Neural progenitor cell (in vitro differentiated cells): ENCODE measurements around the gene APBB2. TPM values are rescaled to one million over a fixed set of nuclear protein-coding genes. Genes with fewer than 3 reads are reported as not detected.

ENCODE experiments used
- DNase-seq: peaks from one replicate; pipeline ENCODE4 v3.0.0-alpha.2; 2016; ENCODE audit warnings: low spot score
- H2AFZ ChIP-seq: fragments of 200-600 bp; sonication (generic); replicated peaks from 2 replicates; pipeline ENCODE4 v1.6.1; 2016; ENCODE audit warnings: antibody characterized with exemption
- H3F3A ChIP-seq: fragments of 200-600 bp; sonication (generic); 2 replicates; pipeline ENCODE4 v1.6.1; 2016; ENCODE audit warnings: antibody characterized with exemption, low read depth
- H3K27ac ChIP-seq: fragments of 200-600 bp; sonication (generic); 2 replicates; pipeline ENCODE4 v1.5.1; 2016; ENCODE audit warnings: mild to moderate bottlenecking
- H3K27me3 ChIP-seq: fragments of 200-600 bp; sonication (generic); 2 replicates; pipeline ENCODE4 v1.6.1; 2016; ENCODE audit warnings: mild to moderate bottlenecking, moderate library complexity
- H3K36me3 ChIP-seq: fragments of 200-600 bp; sonication (generic); 2 replicates; pipeline ENCODE4 v1.5.1; 2016
- H3K4me1 ChIP-seq: fragments of 200-600 bp; sonication (generic); 2 replicates; pipeline ENCODE4 v1.6.1; 2016; ENCODE audit warnings: mixed run types
- H3K4me2 ChIP-seq: fragments of 200-600 bp; sonication (generic); 2 replicates; pipeline ENCODE4 v1.6.1; 2016
- H3K4me3 ChIP-seq: fragments of 200-600 bp; sonication (generic); 2 replicates; pipeline ENCODE4 v1.5.1; 2016
- H3K79me2 ChIP-seq: fragments of 200-600 bp; sonication (generic); 2 replicates; pipeline ENCODE4 v1.6.1; 2016; ENCODE audit warnings: low read depth
- H3K9ac ChIP-seq: fragments of 200-600 bp; sonication (generic); 2 replicates; pipeline ENCODE4 v1.6.1; 2016
- H3K9me3 ChIP-seq: fragments of 200-600 bp; sonication (generic); 2 replicates; pipeline ENCODE4 v1.5.1; 2016; ENCODE audit warnings: low read depth
- H4K20me1 ChIP-seq: fragments of 200-600 bp; sonication (generic); 2 replicates; pipeline ENCODE4 v1.6.1; 2016; ENCODE audit warnings: low read depth
- H3K27ac Mint-ChIP-seq: 3 replicates; pipeline ENCODE4 v1.8.0; 2021; ENCODE audit warnings: mixed read lengths
- H3K27me3 Mint-ChIP-seq: 2 replicates; pipeline ENCODE4 v1.8.0; 2022; ENCODE audit warnings: low read depth, mild to moderate bottlenecking, inconsistent platforms, moderate library complexity, mixed read lengths; ENCODE audit not compliant: insufficient read depth
- H3K36me3 Mint-ChIP-seq: 3 replicates; pipeline ENCODE4 v1.8.0; 2021; ENCODE audit warnings: mixed read lengths
- H3K4me1 Mint-ChIP-seq: 3 replicates; pipeline ENCODE4 v1.8.0; 2021; ENCODE audit warnings: mixed read lengths
- H3K4me3 Mint-ChIP-seq: 3 replicates; pipeline ENCODE4 v1.8.0; 2021; ENCODE audit warnings: mild to moderate bottlenecking, moderate library complexity, mixed read lengths
- H3K9me3 Mint-ChIP-seq: 3 replicates; pipeline ENCODE4 v1.8.0; 2020; ENCODE audit warnings: mixed read lengths
- CTCF ChIP-seq: fragments of 200-600 bp; sonication (generic); IDR thresholded peaks from 2 replicates; pipeline ENCODE4 v1.5.1; 2017; ENCODE audit warnings: antibody characterized with exemption, mild to moderate bottlenecking
- EZH2 ChIP-seq: fragments of 200-600 bp; sonication (generic); IDR thresholded peaks from 2 replicates; pipeline ENCODE4 v1.6.1; 2017; ENCODE audit warnings: antibody characterized with exemption, mild to moderate bottlenecking, moderate library complexity
- EZH2phosphoT487 ChIP-seq: fragments of 200-600 bp; sonication (generic); IDR thresholded peaks from 2 replicates; pipeline ENCODE4 v1.6.1; 2017; ENCODE audit warnings: antibody characterized with exemption
- total RNA-seq: library from RNA; depleted of rRNA; stranded (reverse); fragments of >200 nt; gene quantifications from 2 replicates; pipeline ENCODE4 v1.2.3, GENCODE V29; 2015; ENCODE audit warnings: low replicate concordance

APBB2 gene
- total RNA-seq, 1 donor from 2014 or later: 83.2 TPM

DNA sequence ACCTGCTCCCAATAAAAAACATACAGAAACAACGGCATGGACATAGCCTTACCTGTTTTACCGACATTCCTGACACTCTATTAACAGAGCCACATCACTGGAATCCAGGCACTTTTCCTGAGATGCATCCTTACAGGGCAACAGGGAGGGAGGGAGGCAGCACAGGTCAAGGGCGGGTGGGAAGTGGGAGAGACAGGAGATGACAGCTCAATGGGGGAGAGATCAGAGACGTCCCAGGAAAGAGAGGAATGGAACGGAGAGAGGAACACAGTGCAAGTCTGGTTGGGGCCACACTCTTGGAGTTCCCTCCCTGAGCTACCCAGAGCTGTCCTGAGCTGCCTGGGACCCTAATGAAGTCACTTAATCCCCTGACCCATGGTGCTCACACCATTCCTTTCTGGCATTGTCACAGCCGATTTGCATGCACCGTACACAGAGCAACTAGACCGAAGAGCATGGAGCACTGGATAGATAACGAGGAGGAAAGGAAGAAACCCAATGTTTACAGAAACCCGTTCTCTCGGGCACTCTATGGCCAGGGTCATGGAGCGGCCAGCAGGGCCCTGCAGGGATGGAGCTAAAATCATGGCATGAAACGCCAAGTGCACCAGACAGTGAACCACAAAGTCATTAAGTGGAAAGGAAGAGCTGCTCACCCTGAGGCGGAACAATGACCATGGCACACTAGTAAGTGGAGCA, 371.5 kb downstream of the APBB2 start:
- H3K4me3 ChIP-seq: no peak overlapping the region
- peaks cover 84% of the 10 kb centered on the region for H3K79me2 ChIP-seq
- H2AFZ ChIP-seq: no peak overlapping the region

GRCh38 chr4:40842318-40842717, 372.0 kb downstream of the APBB2 start:
- Mint-ChIP-seq H3K27ac (no peak overlapping the region), H3K27me3 (no peaks in the 10 kb centered on the region), H3K4me3 (no peak overlapping the region), H3K36me3 (peaks cover 6% of the 10 kb centered on the region), H3K4me1 (peaks cover 46% of the 10 kb centered on the region), H3K9me3 (no peaks in the 10 kb centered on the region)
- TF ChIP-seq EZH2phosphoT487: no peak
- no peak for TF ChIP-seq CTCF
- TF ChIP-seq EZH2: no peak
- H3K79me2 ChIP-seq: peaks cover 82% of the 10 kb centered on the region
- H3K4me1 ChIP-seq: peaks cover 25% of the 10 kb centered on the region
- no peak overlapping the region for H3K4me3 ChIP-seq
- no peaks in the 10 kb centered on the region for H3K27me3 ChIP-seq
- no peak overlapping the region for H3K4me2 ChIP-seq
- H3K27ac ChIP-seq: no peak overlapping the region
- H3K9ac ChIP-seq: no peak overlapping the region
- H3K36me3 ChIP-seq: no peaks in the 10 kb centered on the region
- no peak overlapping the region for H2AFZ ChIP-seq
- peaks cover 7% of the 10 kb centered on the region for H3F3A ChIP-seq
- no peaks in the 10 kb centered on the region for H3K9me3 ChIP-seq
- H4K20me1 ChIP-seq: peaks cover 33% of the 10 kb centered on the region
- DNase-seq: no peak

More for the DNA sequence above, 371.5 kb downstream of the APBB2 start:
- H3K27ac Mint-ChIP-seq: no peak overlapping the region
- H3K9me3 Mint-ChIP-seq: no peaks in the 10 kb centered on the region
- H3K9me3 ChIP-seq: no peaks in the 10 kb centered on the region
- no peak overlapping the region for H3K9ac ChIP-seq
- peaks cover 27% of the 10 kb centered on the region for H3K4me1 ChIP-seq
- H3K4me2 ChIP-seq: peak overlapping the region; percentile 40
- peak; percentile 61 for DNase-seq
- H3K27me3 ChIP-seq: no peaks in the 10 kb centered on the region
- peaks cover 12% of the 10 kb centered on the region for H3F3A ChIP-seq
- TF ChIP-seq EZH2phosphoT487 (no peak), EZH2 (no peak), CTCF (no peak)
- no peak overlapping the region for H3K4me3 Mint-ChIP-seq
- peaks cover 6% of the 10 kb centered on the region for H3K36me3 Mint-ChIP-seq
- H3K4me1 Mint-ChIP-seq: peaks cover 50% of the 10 kb centered on the region
- no peaks in the 10 kb centered on the region for H3K36me3 ChIP-seq
- peaks cover 37% of the 10 kb centered on the region for H4K20me1 ChIP-seq
- no peak overlapping the region for H3K27ac ChIP-seq
- H3K27me3 Mint-ChIP-seq: no peaks in the 10 kb centered on the region

GRCh38 chr4:40840985-40841571, 373.3 kb downstream of the APBB2 start:
- Histone ChIP-seq H4K20me1 (peaks cover 26% of the 10 kb centered on the region), H3K9me3 (no peaks in the 10 kb centered on the region), H3K4me2 (no peak overlapping the region), H3K4me1 (peaks cover 16% of the 10 kb centered on the region), H3K79me2 (peaks cover 70% of the 10 kb centered on the region), H2AFZ (no peak overlapping the region), H3K4me3 (no peak overlapping the region), H3K27me3 (no peaks in the 10 kb centered on the region), H3F3A (peaks cover 7% of the 10 kb centered on the region), H3K36me3 (no peaks in the 10 kb centered on the region), H3K27ac (no peak overlapping the region), H3K9ac (no peak overlapping the region)
- Mint-ChIP-seq H3K9me3 (no peaks in the 10 kb centered on the region), H3K27ac (no peak overlapping the region), H3K4me1 (peaks cover 39% of the 10 kb centered on the region), H3K4me3 (no peak overlapping the region), H3K36me3 (peaks cover 9% of the 10 kb centered on the region), H3K27me3 (no peaks in the 10 kb centered on the region)
- peak; percentile 92 for DNase-seq
- no peak for TF ChIP-seq EZH2
- peak; percentile 93 for TF ChIP-seq CTCF
- no peak for TF ChIP-seq EZH2phosphoT487
